ENCODE data around the gene SKIC2. TPM values are rescaled to one million over a fixed set of nuclear protein-coding genes. Genes with fewer than 3 reads are reported as not detected.
"Not testable (repeated sequence)": the region's sequence is repeated elsewhere in the genome, so short reads cannot be mapped to it uniquely, and the experiment has no call there.

Gene SKIC2
- total RNA-seq, 4 donors from 2014 or later = 81.3 to 130 (median 107) TPM

DNA sequence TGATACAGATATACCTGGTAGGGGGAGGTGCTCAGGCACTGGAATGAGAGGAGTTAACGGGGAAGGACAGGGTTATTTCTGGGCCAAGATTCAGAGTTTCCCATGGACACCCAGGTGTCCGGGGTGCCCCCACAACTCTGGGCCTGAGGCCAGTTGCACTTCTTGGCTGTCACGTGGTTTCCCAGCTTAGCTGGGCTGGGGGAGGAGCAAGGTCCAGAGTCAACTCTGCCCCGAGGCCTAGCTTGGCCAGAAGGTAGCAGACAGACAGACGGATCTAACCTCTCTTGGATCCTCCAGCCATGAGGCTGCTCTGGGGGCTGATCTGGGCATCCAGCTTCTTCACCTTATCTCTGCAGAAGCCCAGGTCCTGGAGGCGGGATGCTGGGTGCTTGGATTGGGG is 55.6 kb downstream of the SKIC2 start, which contains the start of gene C4B:
C4B (plus strand) TSS at position 249 of the 400 bp plus-strand sequence; CDS start at position 300, 51 bp downstream.
- not testable (repeated sequence) for H3K27me3 ChIP-seq, H3K4me1 ChIP-seq, H3K4me3 ChIP-seq, H3K27ac ChIP-seq, DNase-seq, H3K9me3 ChIP-seq, H3K36me3 ChIP-seq

Small RNAs within 50 kb of the gene (small RNA-seq; reads per million reads assigned to genes)
- gene AL645922.1 = 0 reads per million in 2 donors

Other genes with a start within 250 kb of the SKIC2 start
- gene LY6G6D, start 243.8 kb upstream of the SKIC2 start, total RNA-seq = not detected
- not detected for gene LY6G6C, start 237.4 kb upstream of the SKIC2 start, total RNA-seq
- gene MPIG6B, start 235.8 kb upstream of the SKIC2 start, total RNA-seq = not detected
- gene DDAH2, start 229.9 kb upstream of the SKIC2 start, total RNA-seq = 100 to 1,000 TPM in 1 of 4 donors, 10 to 100 TPM in 3; 25.6 to 136 (median 53.3) TPM
- gene CLIC1, start 222.6 kb upstream of the SKIC2 start, total RNA-seq = 100 to 1,000 TPM; 207 to 307 (median 270) TPM
- 10 to 100 TPM; 21.4 to 72.6 (median 46.1) TPM for gene MSH5, start 219.2 kb upstream of the SKIC2 start, total RNA-seq
- gene SAPCD1, start 196.5 kb upstream of the SKIC2 start, total RNA-seq = 10 to 100 TPM in 1 of 4 donors, 1 to 10 TPM in 3; 6.6 to 10.3 (median 9.5) TPM
- gene VWA7, start 181.8 kb upstream of the SKIC2 start, total RNA-seq = 10 to 100 TPM in 3 of 4 donors, not detected in 1; 16.8 to 26.0 (median 19.7) TPM
- gene VARS1, start 163.4 kb upstream of the SKIC2 start, total RNA-seq = 10 to 100 TPM; 33.9 to 53.6 (median 44.7) TPM
- 10 to 100 TPM; 11.8 to 42.9 (median 19.1) TPM for gene LSM2, start 152.2 kb upstream of the SKIC2 start, total RNA-seq
- 1 to 10 TPM in 2 of 4 donors, under 1 TPM in 1, not detected in 1; 0.88 to 1.7 (median 1.5) TPM for gene HSPA1L, start 143.9 kb upstream of the SKIC2 start, total RNA-seq
- 100 to 1,000 TPM in 1 of 4 donors, 10 to 100 TPM in 3; 38.1 to 123 (median 67.0) TPM for gene HSPA1A, start 143.6 kb upstream of the SKIC2 start, total RNA-seq
- gene HSPA1B, start 131.4 kb upstream of the SKIC2 start, total RNA-seq = 100 to 1,000 TPM in 3 of 4 donors, 10 to 100 TPM in 1; 85.7 to 199 (median 146) TPM
- gene NEU1, start 96.4 kb upstream of the SKIC2 start, total RNA-seq = 100 to 1,000 TPM in 1 of 4 donors, 10 to 100 TPM in 3; 11.6 to 100 (median 81.8) TPM
- 100 to 1,000 TPM in 3 of 4 donors, 10 to 100 TPM in 1; 64.4 to 508 (median 436) TPM for gene SLC44A4, start 80.2 kb upstream of the SKIC2 start, total RNA-seq
- 10 to 100 TPM; 25.0 to 75.1 (median 50.6) TPM for gene EHMT2, start 61.5 kb upstream of the SKIC2 start, total RNA-seq
- 1 to 10 TPM in 3 of 4 donors, not detected in 1; 1.0 to 5.0 (median 1.9) TPM for gene ZBTB12, start 57.1 kb upstream of the SKIC2 start, total RNA-seq
- gene C2, start 31.5 kb upstream of the SKIC2 start, total RNA-seq = 10 to 100 TPM; 15.3 to 63.2 (median 38.4) TPM
- gene CFB, start 13.1 kb upstream of the SKIC2 start, total RNA-seq = 100 to 1,000 TPM in 1 of 4 donors, 10 to 100 TPM in 3; 23.1 to 183 (median 89.9) TPM
- 10 to 100 TPM; 45.4 to 59.7 (median 50.2) TPM for gene NELFE, start 204 bp upstream of the SKIC2 start, total RNA-seq
- gene DXO, start 13.0 kb downstream of the SKIC2 start, total RNA-seq = 10 to 100 TPM; 15.1 to 47.9 (median 24.1) TPM
- gene C4A, start 22.9 kb downstream of the SKIC2 start, total RNA-seq = 10 to 100 TPM; 13.7 to 56.9 (median 20.8) TPM
- 10 to 100 TPM; 11.0 to 80.0 (median 20.3) TPM for gene C4B, start 55.6 kb downstream of the SKIC2 start, total RNA-seq
- 1 to 10 TPM in 1 of 4 donors, not detected in 3; 1.2 TPM for gene CYP21A2, start 79.2 kb downstream of the SKIC2 start, total RNA-seq
- 100 to 1,000 TPM in 2 of 4 donors, 10 to 100 TPM in 2; 38.5 to 301 (median 117) TPM for gene TNXB, start 150.2 kb downstream of the SKIC2 start, total RNA-seq
- gene ATF6B, start 169.1 kb downstream of the SKIC2 start, total RNA-seq = 100 to 1,000 TPM in 3 of 4 donors, 10 to 100 TPM in 1; 75.3 to 408 (median 156) TPM
- gene FKBPL, start 171.1 kb downstream of the SKIC2 start, total RNA-seq = 1 to 10 TPM; 5.1 to 6.6 (median 5.6) TPM
- gene PRRT1, start 192.8 kb downstream of the SKIC2 start, total RNA-seq = 1 to 10 TPM in 3 of 4 donors, not detected in 1; 3.1 to 4.1 (median 3.8) TPM
- 100 to 1,000 TPM in 1 of 4 donors, 10 to 100 TPM in 2, 1 to 10 TPM in 1; 7.4 to 121 (median 26.9) TPM for gene PPT2, start 195.0 kb downstream of the SKIC2 start, total RNA-seq
- 10 to 100 TPM in 3 of 4 donors, 1 to 10 TPM in 1; 8.9 to 28.1 (median 16.2) TPM for gene EGFL8, start 205.4 kb downstream of the SKIC2 start, total RNA-seq
- gene AGPAT1, start 216.9 kb downstream of the SKIC2 start, total RNA-seq = 100 to 1,000 TPM in 1 of 4 donors, 10 to 100 TPM in 3; 28.9 to 140 (median 90.7) TPM
- 100 to 1,000 TPM in 3 of 4 donors, 10 to 100 TPM in 1; 84.2 to 199 (median 115) TPM for gene RNF5, start 219.2 kb downstream of the SKIC2 start, total RNA-seq
- gene AGER, start 225.1 kb downstream of the SKIC2 start, total RNA-seq = 10 to 100 TPM in 2 of 4 donors, 1 to 10 TPM in 2; 2.8 to 31.4 (median 9.2) TPM
- 10 to 100 TPM; 33.3 to 74.3 (median 64.4) TPM for gene PBX2, start 231.0 kb downstream of the SKIC2 start, total RNA-seq
- gene GPSM3, start 233.5 kb downstream of the SKIC2 start, total RNA-seq = 10 to 100 TPM in 2 of 4 donors, 1 to 10 TPM in 2; 5.3 to 38.8 (median 10.3) TPM

Data from Peyer's patch (tissue), 4 donors.